ENCODE results near the gene NSF. TPM values are rescaled to one million over a fixed set of nuclear protein-coding genes. Genes with fewer than 3 reads are reported as not detected.
"Not testable (repeated sequence)": the region's sequence is repeated elsewhere in the genome, so short reads cannot be mapped to it uniquely, and the experiment has no call there.

NSF gene
- total RNA-seq, 4 donors from 2014 or later = 19.9 to 23.8 (median 21.8) TPM

DNA sequence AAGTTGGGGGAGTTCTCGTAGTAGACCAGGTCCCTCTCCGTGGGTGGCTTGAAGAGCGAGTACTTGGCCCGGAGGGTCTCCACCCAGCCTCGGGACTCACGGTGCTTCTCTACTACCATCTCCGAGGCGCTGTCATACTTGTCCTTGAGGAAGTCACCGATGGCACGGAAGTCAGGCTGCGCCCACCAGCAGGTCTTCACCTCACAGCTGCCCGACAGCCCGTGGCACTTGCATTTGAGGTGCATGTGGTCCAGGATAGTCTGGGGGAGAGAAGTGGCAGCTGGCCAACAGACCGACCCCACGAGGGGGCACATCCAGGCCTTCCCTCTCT is 178.0 kb downstream of the NSF start:
- TF ChIP-seq, protein P1, sequence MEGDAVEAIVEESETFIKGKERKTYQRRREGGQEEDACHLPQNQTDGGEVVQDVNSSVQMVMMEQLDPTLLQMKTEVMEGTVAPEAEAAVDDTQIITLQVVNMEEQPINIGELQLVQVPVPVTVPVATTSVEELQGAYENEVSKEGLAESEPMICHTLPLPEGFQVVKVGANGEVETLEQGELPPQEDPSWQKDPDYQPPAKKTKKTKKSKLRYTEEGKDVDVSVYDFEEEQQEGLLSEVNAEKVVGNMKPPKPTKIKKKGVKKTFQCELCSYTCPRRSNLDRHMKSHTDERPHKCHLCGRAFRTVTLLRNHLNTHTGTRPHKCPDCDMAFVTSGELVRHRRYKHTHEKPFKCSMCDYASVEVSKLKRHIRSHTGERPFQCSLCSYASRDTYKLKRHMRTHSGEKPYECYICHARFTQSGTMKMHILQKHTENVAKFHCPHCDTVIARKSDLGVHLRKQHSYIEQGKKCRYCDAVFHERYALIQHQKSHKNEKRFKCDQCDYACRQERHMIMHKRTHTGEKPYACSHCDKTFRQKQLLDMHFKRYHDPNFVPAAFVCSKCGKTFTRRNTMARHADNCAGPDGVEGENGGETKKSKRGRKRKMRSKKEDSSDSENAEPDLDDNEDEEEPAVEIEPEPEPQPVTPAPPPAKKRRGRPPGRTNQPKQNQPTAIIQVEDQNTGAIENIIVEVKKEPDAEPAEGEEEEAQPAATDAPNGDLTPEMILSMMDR (IDR thresholded peaks at IDR 0.05) = no peak
- ATAC-seq (ENCODE audit: low FRiP score) = no peak
- no peak for DNase-seq (ENCODE audit: low spot score)

DNA sequence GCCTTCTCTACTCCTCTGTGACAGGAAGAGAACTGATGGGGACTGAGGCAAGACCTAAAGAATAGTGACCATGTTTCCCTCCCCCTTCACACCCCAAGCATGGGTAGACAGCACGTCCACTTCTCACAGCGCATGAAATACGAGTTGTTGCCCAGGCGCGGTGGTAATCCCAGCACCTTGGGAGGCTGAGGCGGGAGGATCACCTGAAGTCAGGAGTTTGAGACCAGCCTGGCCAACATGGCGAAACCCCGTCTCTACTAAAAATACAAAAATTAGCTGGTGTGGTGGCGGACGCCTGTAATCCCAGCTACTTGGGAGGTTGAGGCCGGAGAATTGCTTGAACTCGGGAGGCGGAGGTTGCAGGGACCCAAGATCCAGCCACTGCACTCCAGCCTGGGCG is 178.4 kb downstream of the NSF start:
- not testable (repeated sequence) for ATAC-seq (ENCODE audit: low FRiP score); DNase-seq (ENCODE audit: low spot score)

DNA sequence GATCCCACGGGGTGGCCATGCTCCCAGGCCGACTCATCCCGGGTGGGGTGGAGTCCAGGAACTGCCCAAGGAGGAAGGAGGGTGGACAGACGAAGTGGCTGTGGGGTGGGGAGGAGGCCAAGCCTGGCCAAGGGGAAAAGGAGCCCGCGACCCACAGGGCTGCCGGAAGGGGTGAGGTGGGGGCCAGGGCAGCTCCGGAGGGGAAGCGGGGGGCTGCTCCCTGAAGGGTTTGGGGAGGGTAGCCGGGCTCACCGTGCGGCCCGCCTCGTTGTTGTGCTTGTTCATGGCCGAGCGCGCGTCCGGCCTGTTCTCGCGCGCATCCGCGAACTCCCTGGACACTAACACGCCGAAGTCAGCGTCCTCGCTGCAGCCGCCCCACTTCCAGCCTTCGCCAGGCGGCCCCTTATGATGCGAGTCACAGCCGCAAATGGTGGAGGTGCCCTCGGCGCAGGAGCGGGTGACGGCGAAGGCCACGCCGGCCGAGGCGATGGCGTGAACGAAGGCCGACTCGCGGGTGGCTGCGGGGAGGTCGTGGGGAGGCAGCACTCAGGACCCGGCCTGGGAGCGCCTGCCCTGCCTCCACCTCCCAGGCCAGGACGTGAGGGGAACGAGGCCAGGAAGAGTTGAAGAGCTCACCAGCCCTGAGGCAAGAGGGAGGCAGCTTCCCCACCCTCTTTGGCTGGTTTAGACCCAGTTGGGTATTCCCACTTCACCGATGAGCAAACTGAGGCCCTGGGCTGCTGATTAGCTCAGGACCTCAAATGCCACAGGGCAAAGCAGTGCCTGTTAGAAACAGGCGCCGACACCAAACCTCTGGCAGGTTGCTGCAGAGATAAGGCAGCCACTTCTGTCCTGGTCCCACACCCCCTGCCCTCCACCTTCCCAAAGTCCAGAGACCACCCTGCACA is 179.3 kb downstream of the NSF start:
- TF ChIP-seq, protein P1 (IDR thresholded peaks at IDR 0.05) = no peak
- DNase-seq (ENCODE audit: low spot score) (no peak), ATAC-seq (ENCODE audit: low FRiP score) (peak; percentile 8)

GRCh38 chr17:46770439-46770817 is 180.0 kb downstream of the NSF start:
- ATAC-seq (ENCODE audit: low FRiP score) (no peak), DNase-seq (ENCODE audit: low spot score) (no peak)
- TF ChIP-seq, protein P1 (IDR thresholded peaks at IDR 0.05) = no peak

DNA sequence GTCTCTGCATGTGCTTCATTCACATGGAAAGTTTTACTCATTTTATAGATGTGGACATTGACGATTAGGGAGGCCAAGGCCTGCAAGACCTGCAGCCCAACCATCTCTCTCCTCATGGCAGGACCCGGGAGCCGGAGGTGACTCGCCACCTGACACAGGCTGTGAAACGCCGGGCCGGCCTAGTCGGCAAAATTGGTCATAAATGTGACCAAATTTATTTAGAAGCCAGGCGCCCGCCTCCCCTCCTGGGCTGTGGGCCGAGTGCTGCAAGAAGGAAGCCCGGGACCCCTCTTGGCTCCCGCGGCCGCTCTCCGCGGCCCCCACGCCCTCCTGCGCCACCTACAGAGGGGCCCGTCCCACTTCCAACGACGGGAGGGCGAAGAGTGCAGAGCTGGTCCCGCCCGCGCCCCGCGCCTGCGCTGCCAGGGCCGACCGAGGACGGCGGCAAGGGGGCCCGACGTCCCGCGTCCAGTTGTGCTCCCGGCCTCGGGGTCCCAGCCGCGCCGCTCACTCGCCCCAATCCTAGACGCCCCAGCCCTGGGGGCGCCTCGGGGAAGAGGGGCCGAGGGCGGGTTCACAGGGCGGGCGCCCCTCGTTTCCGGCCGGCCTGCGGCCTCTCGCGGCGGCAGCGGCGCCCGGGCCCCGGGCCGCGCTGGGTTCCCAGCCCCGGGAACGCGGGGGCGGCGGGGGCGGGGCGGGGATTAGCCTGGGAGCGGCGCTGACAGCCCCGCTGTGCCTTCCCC is 180.5 kb downstream of the NSF start:
- TF ChIP-seq, protein P1 (IDR thresholded peaks at IDR 0.05) = no peak
- ATAC-seq (ENCODE audit: low FRiP score) (peak; percentile 66), DNase-seq (ENCODE audit: low spot score) (no peak)

- TF ChIP-seq, protein P1 (IDR thresholded peaks at IDR 0.05) = no peak
- DNase-seq (ENCODE audit: low spot score) (no peak), ATAC-seq (ENCODE audit: low FRiP score) (peak; percentile 25)
These were observed 181.3 kb downstream of the NSF start for GRCh38 chr17:46771561-46772474.
